HG02970 (cell line): ENCODE results near the gene LYG1.
"Not testable (repeated sequence)": the region's sequence is repeated elsewhere in the genome, so short reads cannot be mapped to it uniquely, and the experiment has no call there.

ENCODE experiments used
- ATAC-seq: cut with Tn5 transposase; IDR thresholded peaks from one replicate; pipeline ENCODE4 v1.9.1; 2021; ENCODE audit warnings: mild to moderate bottlenecking, moderate library complexity, moderate number of reproducible peaks; ENCODE audit not compliant: unreplicated experiment, low FRiP score

LYG1 gene

GRCh38 chr2:99278195-99278765 lies 22.7 kb downstream of the LYG1 start:
- not testable (repeated sequence) for ATAC-seq

- ATAC-seq: no peak
These were observed 25.1 kb downstream of the LYG1 start for GRCh38 chr2:99275882-99276281.

GRCh38 chr2:99261242-99261641 lies 39.8 kb downstream of the LYG1 start:
- no peak for ATAC-seq

DNA sequence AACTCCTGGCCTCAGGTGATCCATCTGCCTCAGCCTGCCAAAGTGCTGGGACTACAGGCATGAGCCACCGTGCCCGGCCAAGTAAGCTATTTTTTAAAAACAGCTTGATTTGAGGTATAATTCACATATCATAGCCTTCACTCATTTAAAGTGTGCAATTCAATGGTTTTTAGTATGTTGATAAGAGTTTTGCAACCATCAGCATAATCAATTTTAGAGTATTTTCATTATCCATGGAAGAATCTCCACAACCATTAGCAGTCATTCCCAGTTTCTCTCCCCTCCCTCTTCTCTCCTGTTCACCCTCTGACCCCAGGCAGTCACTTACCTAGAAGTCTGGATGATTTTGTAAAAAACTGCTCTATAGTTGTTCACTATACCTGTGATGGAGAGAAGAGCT lies 40.8 kb downstream of the LYG1 start:
- ATAC-seq: no peak

DNA sequence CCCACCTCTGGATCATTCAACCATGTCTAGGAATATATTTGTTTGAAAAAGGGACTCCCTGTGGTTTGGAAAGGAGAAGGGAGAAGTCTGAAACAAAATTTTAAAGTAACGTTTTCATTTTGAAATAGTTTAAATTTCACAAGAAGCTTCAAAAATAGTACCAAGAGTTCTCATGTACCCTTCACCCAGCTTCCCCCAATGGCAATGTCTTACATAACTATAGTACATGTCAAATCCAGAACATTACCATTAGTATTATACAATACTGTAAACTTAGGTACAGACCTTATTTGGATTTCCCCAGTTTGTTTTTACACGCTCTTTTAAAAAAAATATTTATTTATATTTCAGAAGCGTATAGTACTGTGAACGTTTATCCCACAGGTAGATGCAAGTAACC lies 41.5 kb downstream of the LYG1 start:
- no peak for ATAC-seq

- no peak for ATAC-seq
These were observed 44.3 kb downstream of the LYG1 start for GRCh38 chr2:99256677-99257076.

DNA sequence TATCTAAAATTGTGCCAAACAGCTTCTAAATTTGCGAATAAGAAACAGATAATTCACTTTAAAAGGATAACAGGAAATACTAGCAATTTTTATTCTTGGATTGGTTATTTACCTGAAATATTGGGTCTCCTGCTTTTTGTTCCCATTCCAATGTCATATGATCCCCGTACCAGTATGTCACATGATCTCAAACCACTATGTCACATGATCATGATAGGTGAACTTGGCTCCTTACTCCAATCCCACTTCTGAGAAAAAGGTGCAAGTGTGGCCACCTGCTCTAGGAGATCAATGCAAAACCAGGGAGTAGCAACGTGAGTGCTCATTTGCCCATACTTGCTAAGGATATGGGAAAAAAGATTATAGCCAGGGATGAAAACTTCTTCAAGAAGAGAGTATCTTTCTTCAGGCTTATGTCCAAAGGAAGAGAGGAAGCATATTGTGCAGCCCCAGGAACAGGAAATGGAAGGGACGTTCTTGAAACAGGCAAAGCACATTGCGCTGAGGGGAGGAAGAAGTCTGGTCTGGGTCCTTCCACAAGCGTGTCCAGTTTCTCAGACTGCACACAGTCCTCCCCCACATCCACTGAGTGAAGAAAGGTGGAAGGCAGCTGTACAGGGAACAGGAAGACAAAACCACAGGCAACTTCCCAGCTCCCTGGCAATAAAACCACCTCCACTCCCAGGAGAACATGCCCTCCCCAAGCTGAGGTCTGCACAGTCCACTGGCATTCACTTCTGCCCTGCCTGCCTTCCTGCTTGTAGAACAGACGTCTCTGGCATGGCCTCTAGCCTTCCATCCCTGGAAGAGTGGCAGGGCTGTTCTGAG lies 45.3 kb downstream of the LYG1 start, which contains the start of gene LYG2:
Gene LYG2 (minus strand): TSS at position 176 of the 828 bp plus-strand sequence. CDS start 1,406 bp downstream, outside the sequence.
- ATAC-seq: no peak

DNA sequence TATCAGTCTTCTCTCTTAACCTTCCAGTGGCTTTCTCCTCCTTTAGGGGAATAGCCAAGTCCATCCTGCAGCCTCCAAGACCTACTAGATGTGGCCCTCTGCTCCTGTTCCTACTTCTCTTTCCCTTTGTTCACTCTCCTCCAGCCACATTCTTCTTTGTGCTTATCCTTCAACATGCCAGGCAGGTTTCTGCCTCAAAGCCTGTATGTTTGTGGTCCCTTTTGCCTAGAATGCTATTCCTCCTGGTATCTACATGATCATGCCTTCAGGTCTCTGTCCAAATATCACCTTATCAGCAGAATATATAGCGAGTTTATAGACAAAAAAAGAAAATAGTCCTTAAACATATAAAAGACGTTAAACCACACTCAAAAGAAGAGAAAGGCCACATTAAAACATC lies 51.0 kb downstream of the LYG1 start:
- ATAC-seq: no peak

- no peak for ATAC-seq
These were observed 58.8 kb downstream of the LYG1 start for GRCh38 chr2:99242151-99242550.

GRCh38 chr2:99240431-99240830 lies 60.6 kb downstream of the LYG1 start:
- no peak for ATAC-seq

- no peak for ATAC-seq
These were observed 62.4 kb downstream of the LYG1 start for GRCh38 chr2:99238599-99238998.
